ENCODE data around the gene SMPDL3B.

GRCh38 chr1:27922272-27922671, 12.5 kb upstream of the SMPDL3B start:
- TF ChIP-seq POLR2A (IDR thresholded peaks at IDR 0.05) (no peak), CTCF (IDR thresholded peaks at IDR 0.05 in 4 of 5, conservative IDR thresholded peaks at IDR 0.05 in 1 of 5) (no peak)
